IMR-90 (cell line): ENCODE measurements around the gene CCDC38. TPM values are rescaled to one million over a fixed set of nuclear protein-coding genes. Genes with fewer than 3 reads are reported as not detected.

Experiments
- ATAC-seq: fragments of 200-7000 bp; cut with Tn5 transposase; 2 replicates; pipeline ENCODE4 v1.9.1; 2020; ENCODE audit warnings: low read depth, mild to moderate bottlenecking, moderate library complexity
- BruUV-seq: library from RNA; stranded (reverse); fragments of 400-500 nt; replicated peaks from 2 replicates; lab custom pipeline; 2021; lab: Mats Ljungman, UMichigan
- CTCF ChIA-PET: fragments of 300-600 bp; formaldehyde crosslinking; extraction: SDS; loops from one replicate; lab custom pipeline; 2021; ENCODE audit warnings: antibody characterized with exemption; lab: Yijun Ruan, JAX
- POLR2A ChIA-PET: fragments of 300-600 bp; sonication (Branson Sonifier 250); formaldehyde crosslinking; loops from one replicate; lab custom pipeline; 2022; ENCODE audit warnings: antibody characterized with exemption; ENCODE audit not compliant: unreplicated experiment; lab: Charles Lee
- DNase-seq: peaks from one replicate; pipeline ENCODE4 v3.0.0; 2013
- H2AFZ ChIP-seq: replicated peaks from 2 replicates; pipeline ENCODE3; 2013; ENCODE audit warnings: low read length, mild to moderate bottlenecking; ENCODE audit not compliant: poor library complexity
- H2AK5ac ChIP-seq: 2 replicates; pipeline ENCODE4 v1.6.1; 2013; ENCODE audit warnings: low read depth, low read length, inconsistent platforms
- H2AK9ac ChIP-seq: replicated peaks from 2 replicates; pipeline ENCODE3; 2013; ENCODE audit warnings: mild to moderate bottlenecking, low read depth, low read length, moderate library complexity; ENCODE audit not compliant: poor library complexity
- H2BK120ac ChIP-seq: 2 replicates; pipeline ENCODE4 v1.6.1; 2013; ENCODE audit warnings: low read depth, low read length, inconsistent platforms
- H2BK15ac ChIP-seq: 3 replicates; pipeline ENCODE4 v1.6.1; 2013; ENCODE audit warnings: low read depth, low read length, inconsistent platforms
- H2BK20ac ChIP-seq: 2 replicates; pipeline ENCODE4 v1.6.1; 2013; ENCODE audit warnings: low read depth, mild to moderate bottlenecking, inconsistent platforms, low read length, moderate library complexity
- H2BK5ac ChIP-seq: 2 replicates; pipeline ENCODE4 v1.6.1; 2013; ENCODE audit warnings: mild to moderate bottlenecking, low read depth, low read length, inconsistent platforms; ENCODE audit not compliant: poor library complexity, severe bottlenecking
- H3K14ac ChIP-seq: replicated peaks from 2 replicates; pipeline ENCODE4 v1.6.1; 2013; ENCODE audit warnings: low read depth, low read length, inconsistent platforms
- H3K18ac ChIP-seq: 2 replicates; pipeline ENCODE4 v1.6.1; 2013; ENCODE audit warnings: low read depth, low read length, control low read depth
- H3K23ac ChIP-seq: 2 replicates; pipeline ENCODE4 v1.6.1; 2013; ENCODE audit warnings: low read depth, low read length, inconsistent platforms
- H3K27ac ChIP-seq: 2 replicates; pipeline ENCODE4 v1.5.1; 2013; ENCODE audit warnings: mild to moderate bottlenecking, control low read depth, low read length; ENCODE audit not compliant: insufficient read depth
- H3K27me3 ChIP-seq: 2 replicates; pipeline ENCODE4 v1.6.1; 2013; ENCODE audit warnings: low read length; ENCODE audit not compliant: control insufficient read depth, insufficient read depth
- H3K36me3 ChIP-seq: 2 replicates; pipeline ENCODE4 v1.6.1; 2013; ENCODE audit warnings: low read length, mixed read lengths; ENCODE audit not compliant: control insufficient read depth, insufficient read depth
- H3K4ac ChIP-seq: 2 replicates; pipeline ENCODE4 v1.6.1; 2013; ENCODE audit warnings: low read depth, low read length, inconsistent platforms
- H3K4me1 ChIP-seq: 2 replicates; pipeline ENCODE4 v1.6.1; 2013; ENCODE audit warnings: low read length, mixed read lengths; ENCODE audit not compliant: control insufficient read depth, insufficient read depth
- H3K4me2 ChIP-seq: 2 replicates; pipeline ENCODE4 v1.6.1; 2013; ENCODE audit warnings: low read depth, mild to moderate bottlenecking, control low read depth, low read length, moderate library complexity
- H3K4me3 ChIP-seq: 2 replicates; pipeline ENCODE4 v1.5.1; 2013; ENCODE audit warnings: low read depth, mild to moderate bottlenecking, control low read depth, low read length, moderate library complexity; ENCODE audit not compliant: insufficient read depth
- H3K56ac ChIP-seq: 2 replicates; pipeline ENCODE4 v1.6.1; 2013; ENCODE audit warnings: low read length, inconsistent platforms; ENCODE audit not compliant: insufficient read depth; ENCODE audit errors: extremely low read depth
- H3K79me1 ChIP-seq, 2 experiments: 2 replicates each; pipeline ENCODE4 v1.6.1; 2013; ENCODE audit warnings: low read length in 2 of 2, inconsistent platforms in 1 of 2, low read depth in 1 of 2
- H3K9ac ChIP-seq: 2 replicates; pipeline ENCODE4 v1.6.1; 2013; ENCODE audit warnings: low read depth, low read length, control low read depth
- H3K9me1 ChIP-seq: 2 replicates; pipeline ENCODE4 v1.6.1; 2013; ENCODE audit warnings: low read length, inconsistent platforms; ENCODE audit not compliant: insufficient read depth
- H3K9me3 ChIP-seq: 2 replicates; pipeline ENCODE4 v1.6.1; 2013; ENCODE audit warnings: low read length; ENCODE audit not compliant: control insufficient read depth, insufficient read depth
- H4K20me1 ChIP-seq: 2 replicates; pipeline ENCODE4 v1.6.1; 2013; ENCODE audit warnings: low read length, inconsistent platforms; ENCODE audit not compliant: insufficient read depth
- H4K5ac ChIP-seq: 2 replicates; pipeline ENCODE4 v1.6.1; 2013; ENCODE audit warnings: mild to moderate bottlenecking, low read depth, low read length, control low read depth
- H4K8ac ChIP-seq, 2 experiments: 2 replicates each; pipeline ENCODE4 v1.6.1; 2013; ENCODE audit warnings: low read depth in 2 of 2, low read length in 2 of 2, control low read depth in 1 of 2, inconsistent platforms in 1 of 2
- H4K91ac ChIP-seq: 2 replicates; pipeline ENCODE4 v1.6.1; 2013; ENCODE audit warnings: low read depth, low read length, inconsistent platforms; ENCODE audit not compliant: insufficient read depth
- BHLHE40 ChIP-seq: fragments of 150-350 bp; IDR thresholded peaks from 2 replicates; pipeline ENCODE4 v1.6.1; 2016; ENCODE audit warnings: mild to moderate bottlenecking, low read depth, low read length
- MAFK ChIP-seq: IDR thresholded peaks from 2 replicates; pipeline ENCODE4 v1.6.1; 2012; ENCODE audit warnings: low read depth, low read length, improper control_type of control experiment
- MXI1 ChIP-seq: IDR thresholded peaks from 2 replicates; pipeline ENCODE4 v1.6.1; 2012; ENCODE audit warnings: low read depth, mild to moderate bottlenecking, low read length, moderate library complexity, borderline replicate concordance
- WGBS, 2 experiments: methylation state at CpG; one replicate each; pipeline versions ENCODE4 v1.1.5 to v1.1.7; 2013; ENCODE audit warnings: missing lambda C conversion rate in 2 of 2; ENCODE audit not compliant: insufficient read length in 1 of 2; ENCODE audit errors: extremely low coverage in 2 of 2; 5-methylcytosine and 5-hydroxymethylcytosine counted together
- dilution Hi-C: fragments of 300-500 bp; cut with HindIII; formaldehyde crosslinking; loops from one replicate; pipeline ENCODE4 v1.14.3; 2018; ENCODE audit warnings: low sequenced_read_pairs; ENCODE audit not compliant: unreplicated experiment
- in situ Hi-C: fragments of 300-500 bp; cut with MboI; formaldehyde crosslinking; loops from 3 replicates; pipeline ENCODE4 v1.14.3; 2019; ENCODE audit warnings: low sequenced_read_pairs, inconsistent platforms, mixed read lengths
- intact Hi-C: fragments of 100-400 bp; cut with micrococcal nuclease; formaldehyde crosslinking; loops from 2 replicates; pipeline ENCODE4 v1.10.0; 2022
- polyA plus RNA-seq, 3 experiments: library from polyadenylated mRNA; depleted of rRNA; stranded (reverse); fragments of >200 nt; gene quantifications; 2 replicates each; pipeline ENCODE4 v1.2.3, GENCODE V29; 2012; ENCODE audit warnings: low replicate concordance in 1 of 3
- total RNA-seq: library from RNA; depleted of rRNA; stranded (reverse); fragments of >200 nt; gene quantifications from 2 replicates; pipeline ENCODE4 v1.2.3, GENCODE V29; 2012
- TF ChIP-seq, protein P1 (sequence below): conservative IDR thresholded peaks from 2 replicates; pipeline ENCODE4 v1.5.1; 2012; ENCODE audit warnings: mild to moderate bottlenecking, low read depth, low read length, improper control_type of control experiment
- TF ChIP-seq, protein P2 (sequence below): fragments of 150-350 bp; IDR thresholded peaks from 2 replicates; pipeline ENCODE4 v1.6.1; 2016; ENCODE audit warnings: low read depth, mild to moderate bottlenecking, low read length, moderate library complexity, borderline replicate concordance

The CCDC38 gene
- total and polyA plus RNA-seq, 2 of the 4 experiments (the other 2 are of a cell fraction), result not detected

DNA sequence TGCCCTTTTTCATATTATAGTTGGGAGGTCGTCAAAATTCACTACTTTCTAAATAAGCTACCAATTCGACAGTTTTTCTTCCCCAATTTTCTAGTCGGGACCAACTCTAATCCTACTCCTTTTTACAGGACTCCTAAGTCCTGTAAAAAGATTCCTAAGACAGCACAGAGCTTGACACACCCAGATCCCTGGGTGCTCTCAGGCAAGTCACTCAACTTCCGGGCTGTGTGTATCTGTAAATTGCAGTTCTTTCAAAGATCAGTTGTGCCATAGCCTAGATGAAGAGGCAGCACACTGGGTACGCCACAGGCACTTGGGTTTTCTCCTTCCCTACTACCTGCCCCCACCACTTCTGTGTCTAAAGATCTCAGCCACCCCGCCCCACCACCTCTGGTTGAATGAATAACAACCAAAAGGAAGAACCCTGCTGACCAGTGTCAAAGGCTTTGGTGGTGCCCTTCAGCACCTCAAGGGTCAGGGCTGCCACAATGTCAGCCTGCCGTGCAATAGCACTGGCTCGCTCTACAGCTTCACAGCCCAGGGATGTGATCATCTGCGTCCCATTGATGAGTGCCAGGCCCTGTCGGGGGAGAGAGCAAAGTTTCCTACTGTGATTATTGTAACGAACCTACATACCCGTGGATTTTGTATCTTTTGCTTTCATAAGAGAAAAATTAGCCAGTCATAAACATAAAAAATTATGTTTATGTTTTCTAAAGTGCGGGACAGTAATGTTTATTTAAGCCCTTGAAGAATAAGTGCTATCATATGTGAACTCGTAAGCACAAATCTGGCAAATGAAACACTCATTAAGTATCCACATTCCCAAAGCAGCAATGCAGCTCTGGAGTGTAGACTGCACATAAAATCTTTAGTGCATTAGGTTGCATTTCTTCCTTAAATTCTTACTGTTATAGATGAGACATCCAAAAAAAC, 44.5 kb upstream of the CCDC38 start:
- Histone ChIP-seq H2AK9ac (no peak overlapping the region), H3K23ac (no peak overlapping the region), H3K4me1 (peaks cover 2% of the 10 kb centered on the region; the same call in 1 of the 2 replicates), H2BK20ac (no peak overlapping the region), H2AK5ac (no peak overlapping the region), H3K79me1 (no peaks in the 10 kb centered on the region), H2BK5ac (no peak overlapping the region), H3K27me3 (peaks cover 16% of the 10 kb centered on the region), H4K8ac (no peak overlapping the region), H3K56ac (no peak overlapping the region), H4K91ac (no peak overlapping the region), H3K14ac (no peak overlapping the region), H3K4me3 (no peak overlapping the region), H2AFZ (no peak overlapping the region), H4K20me1 (no peaks in the 10 kb centered on the region), H3K9me1 (no peaks in the 10 kb centered on the region), H4K5ac (no peak overlapping the region), H3K36me3 (no peaks in the 10 kb centered on the region), H2BK120ac (no peak overlapping the region), H3K18ac (no peak overlapping the region), H3K4ac (no peak overlapping the region), H2BK15ac (no peak overlapping the region), H3K27ac (no peak overlapping the region), H3K9me3 (no peaks in the 10 kb centered on the region), H3K4me2 (no peak overlapping the region), H3K9ac (no peak overlapping the region)
- dilution Hi-C loops, result no loop called here
- ATAC-seq (peak; percentile 62), DNase-seq (no peak)
- 20% methylated on average over 1 of the region's 14 CpGs; no CpG with 5 or more reads in 1 of the 2 experiments for WGBS, 2 experiments
- no TSS peak for BruUV-seq
- intact Hi-C loops, result no loop called here
- CTCF ChIA-PET, result no interaction called here
- POLR2A ChIA-PET, result no interaction called here
- TF ChIP-seq BHLHE40 (no peak), MAFK (no peak), MXI1 (no peak)
- TF ChIP-seq, protein P1, sequence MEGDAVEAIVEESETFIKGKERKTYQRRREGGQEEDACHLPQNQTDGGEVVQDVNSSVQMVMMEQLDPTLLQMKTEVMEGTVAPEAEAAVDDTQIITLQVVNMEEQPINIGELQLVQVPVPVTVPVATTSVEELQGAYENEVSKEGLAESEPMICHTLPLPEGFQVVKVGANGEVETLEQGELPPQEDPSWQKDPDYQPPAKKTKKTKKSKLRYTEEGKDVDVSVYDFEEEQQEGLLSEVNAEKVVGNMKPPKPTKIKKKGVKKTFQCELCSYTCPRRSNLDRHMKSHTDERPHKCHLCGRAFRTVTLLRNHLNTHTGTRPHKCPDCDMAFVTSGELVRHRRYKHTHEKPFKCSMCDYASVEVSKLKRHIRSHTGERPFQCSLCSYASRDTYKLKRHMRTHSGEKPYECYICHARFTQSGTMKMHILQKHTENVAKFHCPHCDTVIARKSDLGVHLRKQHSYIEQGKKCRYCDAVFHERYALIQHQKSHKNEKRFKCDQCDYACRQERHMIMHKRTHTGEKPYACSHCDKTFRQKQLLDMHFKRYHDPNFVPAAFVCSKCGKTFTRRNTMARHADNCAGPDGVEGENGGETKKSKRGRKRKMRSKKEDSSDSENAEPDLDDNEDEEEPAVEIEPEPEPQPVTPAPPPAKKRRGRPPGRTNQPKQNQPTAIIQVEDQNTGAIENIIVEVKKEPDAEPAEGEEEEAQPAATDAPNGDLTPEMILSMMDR, result no peak
- TF ChIP-seq, protein P2, sequence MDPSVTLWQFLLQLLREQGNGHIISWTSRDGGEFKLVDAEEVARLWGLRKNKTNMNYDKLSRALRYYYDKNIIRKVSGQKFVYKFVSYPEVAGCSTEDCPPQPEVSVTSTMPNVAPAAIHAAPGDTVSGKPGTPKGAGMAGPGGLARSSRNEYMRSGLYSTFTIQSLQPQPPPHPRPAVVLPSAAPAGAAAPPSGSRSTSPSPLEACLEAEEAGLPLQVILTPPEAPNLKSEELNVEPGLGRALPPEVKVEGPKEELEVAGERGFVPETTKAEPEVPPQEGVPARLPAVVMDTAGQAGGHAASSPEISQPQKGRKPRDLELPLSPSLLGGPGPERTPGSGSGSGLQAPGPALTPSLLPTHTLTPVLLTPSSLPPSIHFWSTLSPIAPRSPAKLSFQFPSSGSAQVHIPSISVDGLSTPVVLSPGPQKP, result no peak
- in situ Hi-C loops, result no loop called here
